NB4 (cell line): ENCODE measurements around the gene SHISA6.

Source experiments
- DNase-seq: peaks from one replicate; pipeline ENCODE4 v3.0.0; 2010; ENCODE audit warnings: low read depth
- H3K4me3 ChIP-seq: one replicate; pipeline ENCODE4 v1.5.1; 2011; ENCODE audit warnings: mild to moderate bottlenecking, low read depth, low read length, moderate library complexity
- CTCF ChIP-seq: IDR thresholded peaks from one replicate; pipeline ENCODE4 v1.5.1; 2012; ENCODE audit warnings: low read depth, low read length
- MAX ChIP-seq: IDR thresholded peaks from 2 replicates; pipeline ENCODE4 v1.6.1; 2011; ENCODE audit warnings: low read depth, low read length
- MYC ChIP-seq: IDR thresholded peaks from 2 replicates; pipeline ENCODE4 v1.6.1; 2011; ENCODE audit warnings: low read depth, low read length
- POLR2A ChIP-seq: IDR thresholded peaks from 2 replicates; pipeline ENCODE4 v1.6.1; 2011; ENCODE audit warnings: mild to moderate bottlenecking; ENCODE audit not compliant: insufficient read length; ENCODE audit errors: extremely low read depth

SHISA6 gene

GRCh38 chr17:11278186-11278991 is 37.4 kb downstream of the SHISA6 start:
- DNase-seq: no peak
- H3K4me3 ChIP-seq: no peak overlapping the region
- TF ChIP-seq MYC (no peak), CTCF (no peak), POLR2A (no peak), MAX (no peak)

- TF ChIP-seq CTCF (no peak), POLR2A (no peak), MYC (no peak), MAX (no peak)
- DNase-seq: no peak
- H3K4me3 ChIP-seq: no peak overlapping the region
Measured at GRCh38 chr17:11278992-11279270, 37.9 kb downstream of the SHISA6 start.

GRCh38 chr17:11279776-11280344 is 38.8 kb downstream of the SHISA6 start:
- TF ChIP-seq CTCF (no peak), POLR2A (no peak), MAX (no peak), MYC (no peak)

GRCh38 chr17:11282586-11282985 is 41.6 kb downstream of the SHISA6 start:
- DNase-seq: no peak
- no peak for TF ChIP-seq MYC
- TF ChIP-seq POLR2A: no peak
- no peak for TF ChIP-seq CTCF
- no peak for TF ChIP-seq MAX
- H3K4me3 ChIP-seq: no peak overlapping the region

More at GRCh38 chr17:11279776-11280344, 38.8 kb downstream of the SHISA6 start:
- H3K4me3 ChIP-seq: no peak overlapping the region
- DNase-seq: no peak

- DNase-seq: no peak
- no peak overlapping the region for H3K4me3 ChIP-seq
- TF ChIP-seq POLR2A: no peak
- no peak for TF ChIP-seq CTCF
- no peak for TF ChIP-seq MYC
- no peak for TF ChIP-seq MAX
Measured at GRCh38 chr17:11284811-11285210, 43.8 kb downstream of the SHISA6 start.

GRCh38 chr17:11285946-11286345 is 44.9 kb downstream of the SHISA6 start:
- TF ChIP-seq POLR2A: no peak
- no peak for TF ChIP-seq CTCF
- no peak for TF ChIP-seq MYC
- TF ChIP-seq MAX: no peak
- DNase-seq: no peak

More at GRCh38 chr17:11285946-11286345, 44.9 kb downstream of the SHISA6 start:
- no peak overlapping the region for H3K4me3 ChIP-seq
